WTC11 (cell line): ENCODE results near the gene TRIM47. TPM values are rescaled to one million over a fixed set of nuclear protein-coding genes. Genes with fewer than 3 reads are reported as not detected.
A peak's percentile ranks its signal among the peaks of the same experiment; 100 is the strongest.

Experiments used
- ATAC-seq: fragments of 200-7000 bp; cut with Tn5 transposase; 2 replicates; pipeline ENCODE4 v1.10.0; 2021; ENCODE audit warnings: mild to moderate bottlenecking, moderate library complexity
- CTCF ChIA-PET: fragments of 300-600 bp; sonication (Branson Sonifier 250); formaldehyde crosslinking; loops from one replicate; lab custom pipeline; 2021; ENCODE audit warnings: antibody characterized with exemption; lab: Charles Lee
- POLR2A ChIA-PET: fragments of 350-600 bp; sonication (Branson Sonifier 250); formaldehyde crosslinking; loops from one replicate; lab custom pipeline; 2021; ENCODE audit warnings: antibody characterized with exemption; lab: Charles Lee
- DNase-seq: peaks from one replicate; pipeline ENCODE4 v3.0.0; 2021; ENCODE audit warnings: low spot score
- H3K27ac Mint-ChIP-seq: 2 replicates; pipeline ENCODE4 v1.8.0; 2021; ENCODE audit warnings: mixed read lengths
- H3K27me3 Mint-ChIP-seq: 2 replicates; pipeline ENCODE4 v1.8.0; 2021; ENCODE audit warnings: low read depth, mild to moderate bottlenecking, moderate library complexity, mixed read lengths
- H3K36me3 Mint-ChIP-seq: 2 replicates; pipeline ENCODE4 v1.8.0; 2021; ENCODE audit warnings: mixed read lengths
- H3K4me1 Mint-ChIP-seq: 2 replicates; pipeline ENCODE4 v1.8.0; 2022; ENCODE audit warnings: mixed read lengths
- H3K4me3 Mint-ChIP-seq: 2 replicates; pipeline ENCODE4 v1.8.0; 2021; ENCODE audit warnings: mild to moderate bottlenecking, moderate library complexity, mixed read lengths
- H3K9me3 Mint-ChIP-seq: 2 replicates; pipeline ENCODE4 v1.8.0; 2021; ENCODE audit warnings: mixed read lengths
- AFF4 ChIP-seq: sonication (generic); formaldehyde crosslinking; IDR thresholded peaks from 2 replicates; pipeline ENCODE4 v1.8.1; 2023; ENCODE audit warnings: mild to moderate bottlenecking, missing genetic modification reagents, borderline replicate concordance
- GRHL2 ChIP-seq: fragments of 250-450 bp; sonication (Bioruptor Pico); IDR thresholded peaks from 2 replicates; pipeline ENCODE4 v1.8.0; 2022; ENCODE audit warnings: mild to moderate bottlenecking, moderate library complexity; ENCODE audit not compliant: insufficient replicate concordance, severe bottlenecking
- HMGA2 ChIP-seq: fragments of 250-450 bp; sonication (Bioruptor Pico); IDR thresholded peaks from 2 replicates; pipeline ENCODE4 v1.4.0; 2021; ENCODE audit warnings: mild to moderate bottlenecking, moderate library complexity
- IRF2 ChIP-seq: sonication (generic); formaldehyde crosslinking; IDR thresholded peaks from 2 replicates; pipeline ENCODE4 v1.8.0; 2022; ENCODE audit warnings: low read depth, missing genetic modification reagents, borderline replicate concordance
- JAZF1 ChIP-seq: fragments of 250-450 bp; sonication (Bioruptor Pico); IDR thresholded peaks from 2 replicates; pipeline ENCODE4 v1.9.0; 2021; ENCODE audit warnings: moderate library complexity, mild to moderate bottlenecking, inconsistent platforms
- MXD4 ChIP-seq: fragments of 250-450 bp; sonication (Bioruptor Pico); IDR thresholded peaks from 2 replicates; pipeline ENCODE4 v1.8.0; 2021; ENCODE audit warnings: mild to moderate bottlenecking, moderate library complexity, borderline replicate concordance
- MYBL2 ChIP-seq: sonication (generic); formaldehyde crosslinking; IDR thresholded peaks from 2 replicates; pipeline ENCODE4 v1.8.1; 2023; ENCODE audit warnings: mild to moderate bottlenecking, moderate library complexity, missing genetic modification reagents
- NFYB ChIP-seq: sonication (generic); formaldehyde crosslinking; conservative IDR thresholded peaks from 2 replicates; pipeline ENCODE4 v1.8.0; 2022; ENCODE audit warnings: low read depth, missing genetic modification reagents
- RELA ChIP-seq: sonication (generic); formaldehyde crosslinking; IDR thresholded peaks from 2 replicates; pipeline ENCODE4 v1.8.1; 2022; ENCODE audit warnings: missing genetic modification reagents, mild to moderate bottlenecking, borderline replicate concordance
- SOX15 ChIP-seq: fragments of 250-450 bp; sonication (Bioruptor Pico); IDR thresholded peaks from 2 replicates; pipeline ENCODE4 v1.9.0; 2021; ENCODE audit warnings: mild to moderate bottlenecking
- TEAD1 ChIP-seq: sonication (generic); formaldehyde crosslinking; IDR thresholded peaks from 2 replicates; pipeline ENCODE4 v1.8.0; 2022; ENCODE audit warnings: mild to moderate bottlenecking, missing genetic modification reagents
- ZBTB21 ChIP-seq: sonication (generic); formaldehyde crosslinking; IDR thresholded peaks from 2 replicates; pipeline ENCODE4 v1.8.1; 2023; ENCODE audit warnings: mild to moderate bottlenecking, missing genetic modification reagents, borderline replicate concordance
- ZBTB43 ChIP-seq: sonication (generic); formaldehyde crosslinking; IDR thresholded peaks from 2 replicates; pipeline ENCODE4 v1.8.1; 2023; ENCODE audit warnings: mild to moderate bottlenecking, missing genetic modification reagents
- ZNF121 ChIP-seq: sonication (generic); formaldehyde crosslinking; IDR thresholded peaks from 2 replicates; pipeline ENCODE4 v1.8.0; 2023; ENCODE audit warnings: missing genetic modification reagents
- ZNF138 ChIP-seq: sonication (generic); formaldehyde crosslinking; conservative IDR thresholded peaks from 2 replicates; pipeline ENCODE4 v1.8.1; 2022; ENCODE audit warnings: mild to moderate bottlenecking, moderate library complexity, missing genetic modification reagents
- ZNF219 ChIP-seq: sonication (generic); formaldehyde crosslinking; IDR thresholded peaks from 2 replicates; pipeline ENCODE4 v1.8.0; 2023; ENCODE audit warnings: missing genetic modification reagents, mild to moderate bottlenecking, borderline replicate concordance
- ZNF425 ChIP-seq: fragments of 250-450 bp; sonication (Bioruptor Pico); conservative IDR thresholded peaks from 2 replicates; pipeline ENCODE4 v1.9.0; 2021; ENCODE audit warnings: mild to moderate bottlenecking
- total RNA-seq: library from RNA; stranded (reverse); gene quantifications from 3 replicates; pipeline ENCODE4 v1.2.3, GENCODE V29; 2021
- TF ChIP-seq, protein P1 (sequence below): sonication (generic); formaldehyde crosslinking; IDR thresholded peaks from 2 replicates; pipeline ENCODE4 v1.8.1; 2022; ENCODE audit warnings: missing genetic modification reagents, borderline replicate concordance
- TF ChIP-seq, protein P2 (sequence below): sonication (generic); formaldehyde crosslinking; IDR thresholded peaks from 2 replicates; pipeline ENCODE4 v1.8.1; 2023; ENCODE audit warnings: mild to moderate bottlenecking, missing genetic modification reagents
- TF ChIP-seq, protein P3 (sequence below): sonication (generic); formaldehyde crosslinking; IDR thresholded peaks from 2 replicates; pipeline ENCODE4 v1.8.1; 2022; ENCODE audit warnings: mild to moderate bottlenecking, missing genetic modification reagents, moderate library complexity, borderline replicate concordance
- TF ChIP-seq, protein P4 (sequence below): sonication (generic); formaldehyde crosslinking; IDR thresholded peaks from 2 replicates; pipeline ENCODE4 v1.8.1; 2023; ENCODE audit warnings: mild to moderate bottlenecking, moderate library complexity, missing genetic modification reagents

Gene TRIM47
- total RNA-seq, 1 experiment from 2014 or later, result 10.0 TPM

- Mint-ChIP-seq H3K4me1 (0 out of 2 replicates have a peak, but pooled peaks cover 2% of the 10 kb centered on the region), H3K27ac (peak overlapping the region; percentile 70), H3K4me3 (no peak overlapping the region), H3K36me3 (0 out of 2 replicates have a peak, but pooled peaks cover 2% of the 10 kb centered on the region), H3K9me3 (no peaks in the 10 kb centered on the region), H3K27me3 (no peaks in the 10 kb centered on the region)
- CTCF ChIA-PET, result interaction anchor here (0.7 to 2.8 kb wide), 14 partner anchors 17 to 369 kb away, joined by 3 to 22 read pairs (median 4); partner anchors contain the start of genes CDK3 and FBF1
- POLR2A ChIA-PET, result no interaction called here
- TF ChIP-seq NFYB (CRISPR knock-in tag) (no peak), ZNF121 (no peak), HMGA2 (CRISPR knock-in tag) (no peak), ZBTB21 (CRISPR knock-in tag) (no peak), ZNF138 (CRISPR knock-in tag) (no peak), TEAD1 (CRISPR knock-in tag) (no peak), AFF4 (no peak), MXD4 (CRISPR knock-in tag) (no peak)
- TF ChIP-seq, protein P1, sequence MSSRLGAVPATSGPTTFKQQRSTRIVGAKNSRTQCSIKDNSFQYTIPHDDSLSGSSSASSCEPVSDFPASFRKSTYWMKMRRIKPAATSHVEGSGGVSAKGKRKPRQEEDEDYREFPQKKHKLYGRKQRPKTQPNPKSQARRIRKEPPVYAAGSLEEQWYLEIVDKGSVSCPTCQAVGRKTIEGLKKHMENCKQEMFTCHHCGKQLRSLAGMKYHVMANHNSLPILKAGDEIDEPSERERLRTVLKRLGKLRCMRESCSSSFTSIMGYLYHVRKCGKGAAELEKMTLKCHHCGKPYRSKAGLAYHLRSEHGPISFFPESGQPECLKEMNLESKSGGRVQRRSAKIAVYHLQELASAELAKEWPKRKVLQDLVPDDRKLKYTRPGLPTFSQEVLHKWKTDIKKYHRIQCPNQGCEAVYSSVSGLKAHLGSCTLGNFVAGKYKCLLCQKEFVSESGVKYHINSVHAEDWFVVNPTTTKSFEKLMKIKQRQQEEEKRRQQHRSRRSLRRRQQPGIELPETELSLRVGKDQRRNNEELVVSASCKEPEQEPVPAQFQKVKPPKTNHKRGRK (CRISPR knock-in tag), result no peak
- TF ChIP-seq, protein P2, sequence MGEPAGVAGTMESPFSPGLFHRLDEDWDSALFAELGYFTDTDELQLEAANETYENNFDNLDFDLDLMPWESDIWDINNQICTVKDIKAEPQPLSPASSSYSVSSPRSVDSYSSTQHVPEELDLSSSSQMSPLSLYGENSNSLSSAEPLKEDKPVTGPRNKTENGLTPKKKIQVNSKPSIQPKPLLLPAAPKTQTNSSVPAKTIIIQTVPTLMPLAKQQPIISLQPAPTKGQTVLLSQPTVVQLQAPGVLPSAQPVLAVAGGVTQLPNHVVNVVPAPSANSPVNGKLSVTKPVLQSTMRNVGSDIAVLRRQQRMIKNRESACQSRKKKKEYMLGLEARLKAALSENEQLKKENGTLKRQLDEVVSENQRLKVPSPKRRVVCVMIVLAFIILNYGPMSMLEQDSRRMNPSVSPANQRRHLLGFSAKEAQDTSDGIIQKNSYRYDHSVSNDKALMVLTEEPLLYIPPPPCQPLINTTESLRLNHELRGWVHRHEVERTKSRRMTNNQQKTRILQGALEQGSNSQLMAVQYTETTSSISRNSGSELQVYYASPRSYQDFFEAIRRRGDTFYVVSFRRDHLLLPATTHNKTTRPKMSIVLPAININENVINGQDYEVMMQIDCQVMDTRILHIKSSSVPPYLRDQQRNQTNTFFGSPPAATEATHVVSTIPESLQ, result no peak
- DNase-seq (peak; percentile 61), ATAC-seq (peak; percentile 92)
Observed at GRCh38 chr17:75910699-75911098, 32.3 kb upstream of the TRIM47 start.

DNA sequence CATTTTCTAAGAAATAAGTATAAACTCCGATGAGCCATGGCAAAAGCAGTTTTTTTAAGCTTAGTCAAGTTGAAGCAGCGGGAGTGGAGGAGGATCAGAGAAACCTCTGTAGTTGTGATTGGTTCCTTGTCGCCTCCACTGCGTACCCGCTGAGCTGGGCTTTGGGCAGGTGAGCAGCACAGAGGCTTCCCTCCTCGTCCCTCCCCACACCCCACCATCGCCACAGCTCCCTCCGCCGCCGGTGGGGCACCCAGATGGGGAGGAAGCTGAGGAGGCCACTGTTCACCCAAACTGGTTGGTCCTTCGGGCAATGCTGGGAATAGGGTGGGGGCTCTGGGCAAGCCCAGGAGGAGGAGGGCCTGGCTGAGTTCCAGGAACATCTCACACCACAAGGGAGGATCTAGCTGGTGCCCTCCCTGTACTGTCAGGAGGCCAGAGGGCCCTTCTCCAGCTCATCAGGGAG is 31.5 kb upstream of the TRIM47 start:
- ChIA-PET CTCF (interaction anchor here (0.6 to 2.8 kb wide), 10 partner anchors 14 to 738 kb away, joined by 3 to 22 read pairs (median 3); partner anchors contain the start of genes CDK3, TRIM65 and WBP2), POLR2A (no interaction called here)
- DNase-seq, result no peak
- Mint-ChIP-seq H3K27me3 (no peaks in the 10 kb centered on the region), H3K36me3 (0 out of 2 replicates have a peak, but pooled peaks cover 2% of the 10 kb centered on the region), H3K9me3 (no peaks in the 10 kb centered on the region), H3K4me3 (no peak overlapping the region), H3K27ac (no peak overlapping the region), H3K4me1 (peaks cover 5% of the 10 kb centered on the region; the same call in 1 of the 2 replicates)
- ATAC-seq, result no peak
- TF ChIP-seq, protein P3, sequence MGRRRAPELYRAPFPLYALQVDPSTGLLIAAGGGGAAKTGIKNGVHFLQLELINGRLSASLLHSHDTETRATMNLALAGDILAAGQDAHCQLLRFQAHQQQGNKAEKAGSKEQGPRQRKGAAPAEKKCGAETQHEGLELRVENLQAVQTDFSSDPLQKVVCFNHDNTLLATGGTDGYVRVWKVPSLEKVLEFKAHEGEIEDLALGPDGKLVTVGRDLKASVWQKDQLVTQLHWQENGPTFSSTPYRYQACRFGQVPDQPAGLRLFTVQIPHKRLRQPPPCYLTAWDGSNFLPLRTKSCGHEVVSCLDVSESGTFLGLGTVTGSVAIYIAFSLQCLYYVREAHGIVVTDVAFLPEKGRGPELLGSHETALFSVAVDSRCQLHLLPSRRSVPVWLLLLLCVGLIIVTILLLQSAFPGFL (CRISPR knock-in tag), result no peak
- TF ChIP-seq ZNF138 (CRISPR knock-in tag) (no peak), ZBTB43 (CRISPR knock-in tag) (no peak), ZNF219 (CRISPR knock-in tag) (no peak), SOX15 (CRISPR knock-in tag) (no peak), MYBL2 (CRISPR knock-in tag) (no peak), IRF2 (CRISPR knock-in tag) (no peak), JAZF1 (CRISPR knock-in tag) (no peak), GRHL2 (CRISPR knock-in tag) (no peak), ZNF425 (CRISPR knock-in tag) (no peak), RELA (CRISPR knock-in tag) (no peak)
- TF ChIP-seq, protein P4, sequence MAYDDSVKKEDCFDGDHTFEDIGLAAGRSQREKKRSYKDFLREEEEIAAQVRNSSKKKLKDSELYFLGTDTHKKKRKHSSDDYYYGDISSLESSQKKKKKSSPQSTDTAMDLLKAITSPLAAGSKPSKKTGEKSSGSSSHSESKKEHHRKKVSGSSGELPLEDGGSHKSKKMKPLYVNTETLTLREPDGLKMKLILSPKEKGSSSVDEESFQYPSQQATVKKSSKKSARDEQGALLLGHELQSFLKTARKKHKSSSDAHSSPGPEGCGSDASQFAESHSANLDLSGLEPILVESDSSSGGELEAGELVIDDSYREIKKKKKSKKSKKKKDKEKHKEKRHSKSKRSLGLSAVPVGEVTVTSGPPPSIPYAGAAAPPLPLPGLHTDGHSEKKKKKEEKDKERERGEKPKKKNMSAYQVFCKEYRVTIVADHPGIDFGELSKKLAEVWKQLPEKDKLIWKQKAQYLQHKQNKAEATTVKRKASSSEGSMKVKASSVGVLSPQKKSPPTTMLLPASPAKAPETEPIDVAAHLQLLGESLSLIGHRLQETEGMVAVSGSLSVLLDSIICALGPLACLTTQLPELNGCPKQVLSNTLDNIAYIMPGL, result no peak
